HG03135 (cell line): ENCODE data around the gene FXYD5.
"Not testable (repeated sequence)": the region's sequence is repeated elsewhere in the genome, so short reads cannot be mapped to it uniquely, and the experiment has no call there.

ENCODE experiments used
- ATAC-seq: cut with Tn5 transposase; IDR thresholded peaks from one replicate; pipeline ENCODE4 v1.9.1; 2021; ENCODE audit warnings: mild to moderate bottlenecking, moderate library complexity; ENCODE audit not compliant: unreplicated experiment

Gene FXYD5

GRCh38 chr19:35119578-35120155 lies 34.9 kb upstream of the FXYD5 start:
- no peak for ATAC-seq

GRCh38 chr19:35120492-35120891 lies 34.0 kb upstream of the FXYD5 start:
- no peak for ATAC-seq

GRCh38 chr19:35120898-35121297 lies 33.6 kb upstream of the FXYD5 start:
- ATAC-seq, result no peak

- ATAC-seq, result no peak
Observed at GRCh38 chr19:35122687-35123551, 31.6 kb upstream of the FXYD5 start.

GRCh38 chr19:35123573-35123972 lies 31.0 kb upstream of the FXYD5 start:
- ATAC-seq, result no peak

GRCh38 chr19:35124098-35125060 lies 30.2 kb upstream of the FXYD5 start:
- peak; percentile 45 for ATAC-seq

GRCh38 chr19:35125270-35125717 lies 29.2 kb upstream of the FXYD5 start:
- no peak for ATAC-seq

- no peak for ATAC-seq
Observed at GRCh38 chr19:35125749-35126623, 28.5 kb upstream of the FXYD5 start.

GRCh38 chr19:35126624-35126959 lies 27.9 kb upstream of the FXYD5 start:
- no peak for ATAC-seq

GRCh38 chr19:35127871-35128270 lies 26.7 kb upstream of the FXYD5 start:
- ATAC-seq, result no peak

- no peak for ATAC-seq
Observed at GRCh38 chr19:35128398-35129057, 26.0 kb upstream of the FXYD5 start.

- not testable (repeated sequence) for ATAC-seq
Observed at GRCh38 chr19:35129724-35130274, 24.7 kb upstream of the FXYD5 start.

- no peak for ATAC-seq
Observed at GRCh38 chr19:35130761-35131720, 23.5 kb upstream of the FXYD5 start.

GRCh38 chr19:35132254-35132653 lies 22.3 kb upstream of the FXYD5 start:
- no peak for ATAC-seq

GRCh38 chr19:35133826-35134225 lies 20.7 kb upstream of the FXYD5 start:
- ATAC-seq, result no peak

- no peak for ATAC-seq
Observed at GRCh38 chr19:35134601-35135242, 19.8 kb upstream of the FXYD5 start, which contains the start of gene LGI4. TSS of gene LGI4 (minus strand) at chr19:35135059. CDS start at chr19:35134680, 379 bp downstream.

GRCh38 chr19:35135389-35135909 lies 19.1 kb upstream of the FXYD5 start:
- no peak for ATAC-seq

GRCh38 chr19:35136231-35136630 lies 18.3 kb upstream of the FXYD5 start:
- no peak for ATAC-seq
